GM19351 (cell line): ENCODE measurements around the gene OR7E24.
"Not testable (repeated sequence)": the region's sequence is repeated elsewhere in the genome, so short reads cannot be mapped to it uniquely, and the experiment has no call there.

ENCODE experiments used
- ATAC-seq: cut with Tn5 transposase; IDR thresholded peaks from one replicate; pipeline ENCODE4 v1.9.1; 2021; ENCODE audit warnings: mild to moderate bottlenecking, moderate library complexity; ENCODE audit not compliant: unreplicated experiment

OR7E24 gene

DNA sequence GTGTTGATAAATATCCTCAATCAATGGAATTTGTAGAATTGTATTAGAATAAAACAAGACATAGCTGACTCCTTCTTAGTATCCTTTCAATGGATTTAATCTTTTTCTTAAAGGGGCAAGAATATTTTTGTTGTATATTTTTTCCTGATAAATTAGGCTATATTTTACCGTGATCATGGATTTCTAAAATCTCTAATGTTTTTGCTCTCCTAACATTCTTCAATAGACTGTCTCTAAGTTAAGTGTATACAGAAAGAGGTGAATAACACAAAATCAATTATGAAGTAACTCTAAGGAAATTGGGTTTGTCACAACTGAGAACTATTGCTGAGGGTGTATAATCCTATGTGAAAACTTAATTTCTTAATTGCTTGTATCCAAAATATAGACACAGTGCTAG is at the start of gene OR7E24:
TSS of gene OR7E24 (plus strand) at position 301 of the 400 bp plus-strand sequence. CDS start 114 bp downstream, outside the sequence.
- no peak for ATAC-seq

DNA sequence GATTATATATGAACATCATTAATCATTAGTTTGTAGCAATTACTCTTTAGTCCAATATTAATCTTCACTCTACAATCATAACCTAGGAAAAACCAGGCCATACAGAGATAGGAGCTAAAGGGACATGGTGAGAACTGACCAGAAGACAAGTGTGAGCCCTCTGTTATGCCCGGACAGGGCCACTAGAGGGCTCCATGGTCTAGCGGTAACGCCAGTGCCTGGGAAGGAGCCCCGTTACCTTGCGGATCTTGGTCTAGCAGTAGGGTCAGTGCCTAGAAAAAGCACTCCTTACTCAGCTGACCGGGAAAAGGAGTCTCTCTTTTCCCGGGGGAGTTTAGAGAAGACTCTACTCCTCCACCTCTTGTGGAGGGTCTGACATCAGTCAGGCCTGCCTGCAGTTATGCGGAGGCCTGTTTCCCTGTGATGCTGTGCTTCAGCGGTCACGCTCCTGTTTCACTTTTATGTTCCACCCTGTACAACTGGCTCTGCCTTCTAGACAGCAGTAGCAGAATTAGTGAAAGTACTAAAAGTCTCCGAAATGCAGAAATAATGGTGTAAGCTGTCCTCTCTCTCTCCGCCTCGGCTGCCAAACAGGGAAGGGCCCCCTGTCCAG is 45.1 kb upstream of the OR7E24 start:
- no peak for ATAC-seq

DNA sequence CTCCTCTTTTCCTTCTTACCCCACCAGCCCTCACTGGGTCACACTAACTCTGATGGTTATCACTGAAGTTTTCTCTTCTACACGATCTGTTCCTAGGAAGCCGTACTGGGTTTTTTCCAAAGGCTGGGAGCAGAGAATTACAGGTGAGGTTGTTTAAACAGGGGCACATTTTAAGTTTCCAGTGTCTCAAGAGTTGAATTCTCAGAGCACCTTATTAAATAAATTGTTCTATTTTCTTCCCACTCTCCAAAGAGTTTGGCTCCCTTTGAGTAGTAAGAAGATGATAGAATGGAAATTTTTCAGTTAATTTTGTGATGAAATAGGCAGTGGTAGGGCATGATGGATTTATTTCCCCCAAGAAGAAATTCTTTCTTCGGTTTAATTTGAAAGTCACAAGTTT is 31.2 kb upstream of the OR7E24 start, which contains the start of gene OR7D4:
TSS of gene OR7D4 (minus strand) at position 101 of the 400 bp plus-strand sequence. CDS start 4,752 bp downstream, outside the sequence.
- ATAC-seq, result no peak

DNA sequence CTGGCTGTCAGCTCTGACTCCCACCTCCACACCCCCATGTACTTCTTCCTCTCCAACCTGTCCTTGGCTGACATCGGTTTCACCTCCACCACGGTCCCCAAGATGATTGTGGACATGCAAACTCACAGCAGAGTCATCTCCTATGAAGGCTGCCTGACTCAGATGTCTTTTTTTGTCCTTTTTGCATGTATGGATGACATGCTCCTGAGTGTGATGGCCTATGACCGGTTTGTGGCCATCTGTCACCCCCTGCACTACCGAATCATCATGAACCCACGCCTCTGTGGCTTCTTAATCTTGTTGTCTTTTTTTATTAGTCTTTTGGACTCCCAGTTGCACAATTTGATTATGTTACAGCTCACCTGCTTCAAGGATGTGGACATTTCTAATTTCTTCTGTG is 506 bp downstream of the OR7E24 start:
- no peak for ATAC-seq

DNA sequence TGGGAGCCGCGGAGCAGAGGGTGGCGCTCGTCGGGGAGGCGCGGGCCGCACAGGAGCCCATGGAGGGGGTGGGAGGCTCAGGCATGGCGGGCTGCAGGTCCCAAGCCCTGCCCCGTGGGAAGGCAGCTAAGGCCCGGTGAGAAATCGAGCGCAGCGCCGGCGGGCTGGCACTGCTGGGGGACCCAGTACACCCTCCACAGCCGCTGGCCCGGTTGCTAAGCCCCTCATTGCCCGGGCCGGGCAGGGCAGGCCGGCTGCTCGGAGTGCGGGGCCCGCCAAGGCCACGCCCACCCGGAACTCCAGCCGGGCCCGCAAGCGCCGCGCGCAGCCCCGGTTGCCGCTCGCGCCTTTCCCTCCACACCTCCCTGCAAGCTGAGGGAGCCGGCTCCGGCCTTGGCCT is 32.8 kb downstream of the OR7E24 start:
- not testable (repeated sequence) for ATAC-seq

DNA sequence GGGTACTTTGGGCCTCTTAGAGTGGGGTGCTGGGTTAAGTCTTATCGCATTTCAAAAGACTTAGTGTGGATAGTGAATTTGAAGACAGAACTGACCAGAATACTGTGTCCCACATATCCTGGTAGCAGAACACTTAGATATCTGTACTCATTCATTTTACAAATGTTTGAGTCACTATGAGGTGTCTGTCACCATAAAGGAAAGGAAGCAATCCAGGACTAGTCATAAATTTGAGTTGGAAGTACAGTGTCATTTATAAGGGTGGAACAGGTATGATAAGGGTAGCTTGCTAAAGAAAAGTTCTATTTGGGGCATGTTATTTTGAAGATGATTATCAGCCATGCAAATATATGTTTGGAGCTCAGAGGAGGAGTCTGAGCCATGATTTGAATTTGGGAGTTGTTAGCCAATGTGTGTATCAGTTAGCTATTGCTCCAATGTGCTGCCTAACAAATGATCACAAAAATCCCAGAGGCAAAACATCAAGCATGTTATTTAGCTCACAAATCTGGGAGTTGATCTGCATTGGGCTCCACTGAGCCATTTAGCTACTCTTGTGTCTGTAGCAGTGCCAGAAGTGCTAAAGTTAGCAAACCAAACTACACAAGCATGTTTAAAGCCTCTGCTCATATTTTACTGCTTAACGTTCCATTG is 38.6 kb downstream of the OR7E24 start:
- ATAC-seq, result no peak

DNA sequence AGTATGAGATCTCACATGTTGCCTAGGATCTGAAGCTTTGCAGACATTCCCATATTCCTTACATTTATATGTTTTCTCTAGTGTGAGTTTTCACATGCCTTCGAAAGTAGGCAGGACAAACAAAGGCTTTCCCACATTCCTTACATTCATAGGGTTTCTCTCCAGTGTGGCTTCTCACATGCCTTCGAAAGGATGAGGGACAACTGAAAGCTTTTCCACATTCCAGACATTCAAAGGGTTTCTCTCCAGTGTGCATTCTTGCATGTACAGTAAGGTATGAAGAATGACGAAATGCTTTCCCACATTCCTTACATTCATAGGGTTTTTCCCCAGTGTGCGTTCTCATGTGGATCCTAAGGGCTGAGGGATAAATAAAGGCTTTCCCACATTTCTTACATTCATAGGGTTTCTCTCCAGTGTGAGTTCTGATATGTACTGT is 44.7 kb downstream of the OR7E24 start:
- no peak for ATAC-seq

DNA sequence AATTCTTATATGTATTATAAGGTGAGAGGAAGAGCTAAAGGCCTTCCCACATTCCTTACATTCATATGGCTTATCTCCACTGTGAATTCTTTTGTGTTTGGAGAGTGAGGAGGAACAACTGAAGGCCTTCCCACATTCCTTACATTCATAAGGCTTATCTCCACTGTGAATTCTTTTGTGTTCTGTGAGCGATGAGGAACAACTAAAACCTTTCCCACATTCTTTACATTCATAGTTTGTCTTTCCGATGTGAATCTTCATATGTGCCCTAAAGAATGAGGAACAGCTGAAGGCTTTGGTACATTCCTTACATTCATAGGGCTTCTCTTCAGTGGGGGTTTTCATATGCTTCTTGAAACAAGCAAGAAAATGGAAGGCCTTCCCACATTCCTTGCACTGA is 45.6 kb downstream of the OR7E24 start:
- no peak for ATAC-seq
